ENCODE results near the gene OFD1. TPM values are rescaled to one million over a fixed set of nuclear protein-coding genes. Genes with fewer than 3 reads are reported as not detected.

The OFD1 gene
- total RNA-seq, 2 experiments from 2014 or later, result 84.9 to 86.1 TPM

DNA sequence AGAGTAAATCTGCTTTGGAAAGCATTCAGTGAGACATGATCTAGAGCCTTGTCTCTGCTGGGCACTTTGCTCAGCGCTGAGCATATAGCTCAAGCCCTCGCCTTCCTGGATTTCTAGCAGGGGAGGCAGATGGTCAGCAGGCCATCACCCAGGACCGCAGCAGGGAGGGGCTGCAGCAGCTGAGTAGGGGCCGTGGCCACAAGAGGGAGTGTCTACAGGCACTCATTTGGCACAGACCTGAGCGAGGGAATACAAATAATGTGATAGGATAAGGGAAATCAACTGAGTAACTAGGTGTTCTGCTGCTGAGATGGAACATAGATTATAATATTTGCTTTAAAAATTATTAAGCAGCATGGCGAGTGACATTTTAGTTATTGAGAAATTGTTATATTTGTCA, 30.2 kb downstream of the OFD1 start:
- H3K27ac Mint-ChIP-seq, result no peak overlapping the region
- peaks cover 25% of the 10 kb centered on the region for H3K36me3 Mint-ChIP-seq
- H3K4me1 Mint-ChIP-seq, result no peaks in the 10 kb centered on the region
- DNase-seq, result no peak
- H3K9me3 Mint-ChIP-seq, result no peaks in the 10 kb centered on the region
- no peak for ATAC-seq (ENCODE audit: low read depth)
- POLR2A ChIA-PET, result interaction anchor here (0.6 kb wide), 1 partner anchor 67 kb away, joined by 11 read pairs; no protein-coding TSS in a partner anchor
- H3K4me3 Mint-ChIP-seq, result no peak overlapping the region
- no peaks in the 10 kb centered on the region for H3K27me3 Mint-ChIP-seq

DNA sequence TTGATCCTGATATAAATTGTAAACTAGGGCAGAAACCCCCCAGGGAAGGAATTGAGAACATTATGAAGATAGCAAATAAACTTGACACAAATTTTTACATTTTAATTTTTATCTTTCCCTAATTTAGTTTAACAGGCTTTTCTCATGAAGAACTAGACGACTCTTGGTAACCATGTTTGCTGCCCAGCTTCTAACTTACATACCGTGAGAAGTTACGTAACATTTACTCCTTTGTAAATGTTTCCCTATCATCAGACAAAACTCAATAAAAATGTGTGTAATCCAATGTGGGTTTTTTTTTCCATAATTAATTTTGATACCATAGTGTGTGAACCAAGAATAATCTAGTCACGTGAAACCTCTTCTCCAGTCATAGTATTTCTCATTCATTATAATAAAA, 34.4 kb downstream of the OFD1 start:
- Mint-ChIP-seq H3K4me1 (peaks cover 3% of the 10 kb centered on the region), H3K4me3 (no peak overlapping the region), H3K27me3 (no peaks in the 10 kb centered on the region), H3K27ac (no peak overlapping the region), H3K36me3 (peaks cover 27% of the 10 kb centered on the region), H3K9me3 (no peaks in the 10 kb centered on the region)
- no peak for ATAC-seq (ENCODE audit: low read depth)
- no peak for DNase-seq
- POLR2A ChIA-PET, result no interaction called here

DNA sequence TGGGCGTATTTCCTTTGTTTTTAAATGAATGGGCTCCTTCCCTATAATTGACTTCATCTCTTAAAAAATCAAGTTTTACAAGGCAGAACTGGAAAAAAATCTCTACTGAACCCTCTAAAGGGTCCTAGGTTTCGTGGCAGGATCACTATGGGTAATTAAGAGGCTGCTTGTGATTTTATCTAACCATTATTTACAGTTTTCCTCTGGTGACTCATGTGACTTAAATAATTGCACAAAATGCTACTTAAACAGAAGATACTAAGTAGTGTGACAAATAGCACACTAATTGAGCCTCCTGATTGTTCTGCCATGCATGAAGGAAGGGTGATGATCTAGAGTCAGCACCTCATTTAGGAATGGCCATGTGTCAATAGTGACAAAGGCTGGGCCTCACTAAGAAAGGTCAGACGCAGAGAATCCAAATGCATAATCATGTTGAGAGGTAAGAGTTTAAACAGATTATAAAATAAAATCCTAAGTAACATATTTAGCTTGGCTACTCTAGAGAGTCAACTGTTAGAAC, 35.5 kb downstream of the OFD1 start:
- Mint-ChIP-seq H3K9me3 (no peaks in the 10 kb centered on the region), H3K27me3 (no peaks in the 10 kb centered on the region), H3K4me3 (no peak overlapping the region), H3K36me3 (peaks cover 30% of the 10 kb centered on the region), H3K27ac (no peak overlapping the region), H3K4me1 (peaks cover 3% of the 10 kb centered on the region)
- ATAC-seq (ENCODE audit: low read depth) (no peak), DNase-seq (no peak)
- POLR2A ChIA-PET, result no interaction called here

DNA sequence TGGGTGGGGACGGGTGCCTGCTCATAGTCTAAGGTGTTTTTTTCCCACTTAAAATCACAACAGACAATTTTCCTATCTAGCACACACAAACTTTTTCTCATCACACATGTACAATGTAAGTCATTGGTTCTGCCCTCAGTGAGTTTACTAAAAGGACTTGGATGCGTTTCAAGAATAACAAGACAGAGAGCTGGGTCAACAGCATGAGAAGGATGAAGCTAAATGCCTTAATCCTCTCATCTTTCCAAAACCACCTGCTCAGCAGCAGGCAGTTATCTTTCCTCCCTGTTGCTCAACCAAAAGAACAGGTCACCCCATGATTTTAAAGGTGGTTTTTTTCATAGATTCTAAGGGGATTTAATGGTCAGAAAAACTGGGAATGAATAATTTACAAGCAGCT, 40.1 kb downstream of the OFD1 start:
- Mint-ChIP-seq H3K27me3 (no peaks in the 10 kb centered on the region), H3K9me3 (no peaks in the 10 kb centered on the region), H3K4me1 (peaks cover 3% of the 10 kb centered on the region), H3K27ac (no peak overlapping the region), H3K36me3 (peaks cover 11% of the 10 kb centered on the region), H3K4me3 (no peak overlapping the region)
- no peak for ATAC-seq (ENCODE audit: low read depth)
- POLR2A ChIA-PET, result no interaction called here
- no peak for DNase-seq

DNA sequence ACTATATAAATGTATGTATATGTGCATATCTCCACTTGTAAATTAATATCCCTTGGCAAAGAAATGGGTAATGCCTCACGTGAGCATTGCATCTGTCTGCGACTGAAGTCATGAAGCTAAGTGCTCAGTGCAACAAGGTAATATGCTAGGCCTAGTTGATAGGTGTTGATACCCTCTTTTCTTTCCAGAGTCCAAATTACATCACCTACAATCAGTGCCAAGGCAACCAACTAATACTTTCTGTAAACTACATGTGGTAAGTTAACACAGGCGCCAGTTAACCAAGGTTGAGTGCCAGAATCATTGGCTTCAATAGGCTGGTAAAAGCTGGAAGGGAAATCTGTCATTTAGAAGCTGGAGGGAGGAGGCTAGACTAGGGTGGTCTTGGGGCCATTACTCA, 41.3 kb downstream of the OFD1 start:
- Mint-ChIP-seq H3K4me1 (no peaks in the 10 kb centered on the region), H3K27ac (no peak overlapping the region), H3K9me3 (no peaks in the 10 kb centered on the region), H3K27me3 (no peaks in the 10 kb centered on the region), H3K4me3 (no peak overlapping the region), H3K36me3 (peaks cover 4% of the 10 kb centered on the region)
- ATAC-seq (ENCODE audit: low read depth) (no peak), DNase-seq (no peak)
- POLR2A ChIA-PET, result no interaction called here

DNA sequence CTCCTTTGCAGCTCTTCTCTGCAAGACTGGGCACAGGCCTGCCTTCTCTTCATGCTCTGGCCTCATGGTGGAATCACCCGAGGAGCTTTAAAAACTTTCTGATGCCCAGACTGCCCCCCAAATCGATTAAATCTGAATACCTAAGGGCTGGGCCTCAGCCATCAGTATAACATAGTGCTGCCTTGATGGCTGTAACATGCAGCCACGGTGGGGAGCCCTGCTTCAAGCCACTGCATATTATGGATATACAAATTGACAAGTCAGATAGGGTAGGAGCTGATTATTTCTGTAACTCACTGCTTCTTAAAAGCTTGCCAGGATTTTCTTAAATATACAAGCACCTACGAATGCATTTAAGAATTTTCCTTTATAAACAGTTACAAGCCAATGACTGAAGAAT, 41.8 kb downstream of the OFD1 start:
- H3K9me3 Mint-ChIP-seq, result no peaks in the 10 kb centered on the region
- no peaks in the 10 kb centered on the region for H3K4me1 Mint-ChIP-seq
- peak overlapping the region; percentile 21 for H3K27ac Mint-ChIP-seq
- ATAC-seq (ENCODE audit: low read depth) (no peak), DNase-seq (no peak)
- H3K36me3 Mint-ChIP-seq, result peaks cover 4% of the 10 kb centered on the region
- POLR2A ChIA-PET, result no interaction called here
- H3K4me3 Mint-ChIP-seq, result no peak overlapping the region
- no peaks in the 10 kb centered on the region for H3K27me3 Mint-ChIP-seq

DNA sequence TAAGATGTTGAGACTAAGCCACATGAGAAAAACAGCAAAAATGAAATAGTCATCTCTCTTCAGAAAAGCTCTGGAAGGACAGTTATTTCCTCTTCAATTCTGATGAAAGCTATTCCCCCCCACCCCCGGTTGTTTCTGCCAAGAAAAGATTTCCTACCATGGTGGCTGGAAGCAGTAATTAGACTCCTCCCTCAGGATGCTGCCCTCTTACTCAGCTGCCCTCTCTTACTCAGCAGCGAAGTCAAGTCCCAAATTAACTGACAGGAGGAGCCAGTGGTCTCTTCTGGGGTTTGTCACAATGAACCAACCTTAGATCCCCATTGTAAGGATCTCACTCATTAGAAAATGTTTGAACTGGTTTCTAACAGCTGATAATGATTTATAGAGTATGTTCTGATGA, 44.4 kb downstream of the OFD1 start:
- POLR2A ChIA-PET, result no interaction called here
- Mint-ChIP-seq H3K4me1 (no peaks in the 10 kb centered on the region), H3K27me3 (no peaks in the 10 kb centered on the region), H3K27ac (no peak overlapping the region), H3K36me3 (peaks cover 4% of the 10 kb centered on the region), H3K4me3 (no peak overlapping the region), H3K9me3 (no peaks in the 10 kb centered on the region)
- no peak for ATAC-seq (ENCODE audit: low read depth)
- no peak for DNase-seq

DNA sequence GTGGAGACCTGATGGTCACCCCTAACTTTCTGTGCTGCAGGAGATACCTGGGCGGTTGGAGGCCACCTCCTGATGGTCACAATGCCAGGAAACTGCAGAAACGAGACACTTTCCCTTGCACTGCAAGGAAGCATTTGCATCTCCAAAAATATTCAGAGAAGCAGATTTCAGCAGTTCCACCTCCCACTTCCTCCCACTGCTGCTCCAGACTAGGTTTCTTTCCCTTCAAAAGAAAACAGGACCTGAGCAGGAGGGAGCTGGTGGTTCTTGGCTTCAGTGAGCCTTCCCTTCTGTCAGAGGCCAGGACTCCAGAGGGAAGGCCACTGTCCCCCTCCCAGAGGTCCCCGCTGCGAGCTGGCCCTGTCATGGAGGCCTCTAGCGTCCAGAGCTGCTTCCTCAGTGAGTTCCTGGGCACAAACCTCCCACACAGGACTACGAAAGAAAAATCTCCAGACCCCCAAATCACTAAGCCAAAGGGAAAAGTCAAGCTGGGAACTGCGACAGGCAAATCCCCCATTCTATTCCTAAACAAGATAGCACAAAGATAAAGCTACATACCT, 46.4 kb downstream of the OFD1 start:
- no peak overlapping the region for H3K4me3 Mint-ChIP-seq
- POLR2A ChIA-PET, result no interaction called here
- DNase-seq (no peak), ATAC-seq (ENCODE audit: low read depth) (no peak)
- no peak overlapping the region for H3K27ac Mint-ChIP-seq
- no peaks in the 10 kb centered on the region for H3K27me3 Mint-ChIP-seq
- no peaks in the 10 kb centered on the region for H3K9me3 Mint-ChIP-seq
- H3K4me1 Mint-ChIP-seq, result no peaks in the 10 kb centered on the region
- no peaks in the 10 kb centered on the region for H3K36me3 Mint-ChIP-seq

DNA sequence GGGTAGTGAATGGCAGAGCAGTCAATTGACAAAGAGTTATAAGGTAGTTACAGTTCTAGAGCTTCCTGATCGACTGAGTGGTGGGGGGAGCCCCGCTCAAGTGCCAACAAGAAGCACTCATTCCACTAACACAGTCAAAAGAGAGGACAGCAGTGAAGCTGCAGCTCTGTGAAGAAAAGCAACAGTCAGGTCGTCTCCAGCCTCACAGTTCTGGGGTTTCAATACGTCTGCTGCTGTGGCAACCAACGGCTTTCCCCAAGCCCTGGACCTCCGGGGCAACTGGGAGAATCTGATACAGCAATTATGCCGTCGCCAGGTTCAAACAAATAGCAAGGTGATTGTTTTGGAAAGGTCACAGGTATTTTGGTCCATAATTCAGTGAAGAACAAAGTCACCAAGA, 51.5 kb downstream of the OFD1 start:
- no peaks in the 10 kb centered on the region for H3K9me3 Mint-ChIP-seq
- no peak overlapping the region for H3K27ac Mint-ChIP-seq
- ATAC-seq (ENCODE audit: low read depth) (no peak), DNase-seq (no peak)
- no peak overlapping the region for H3K4me3 Mint-ChIP-seq
- H3K36me3 Mint-ChIP-seq, result no peaks in the 10 kb centered on the region
- H3K27me3 Mint-ChIP-seq, result no peaks in the 10 kb centered on the region
- POLR2A ChIA-PET, result no interaction called here
- no peaks in the 10 kb centered on the region for H3K4me1 Mint-ChIP-seq

DNA sequence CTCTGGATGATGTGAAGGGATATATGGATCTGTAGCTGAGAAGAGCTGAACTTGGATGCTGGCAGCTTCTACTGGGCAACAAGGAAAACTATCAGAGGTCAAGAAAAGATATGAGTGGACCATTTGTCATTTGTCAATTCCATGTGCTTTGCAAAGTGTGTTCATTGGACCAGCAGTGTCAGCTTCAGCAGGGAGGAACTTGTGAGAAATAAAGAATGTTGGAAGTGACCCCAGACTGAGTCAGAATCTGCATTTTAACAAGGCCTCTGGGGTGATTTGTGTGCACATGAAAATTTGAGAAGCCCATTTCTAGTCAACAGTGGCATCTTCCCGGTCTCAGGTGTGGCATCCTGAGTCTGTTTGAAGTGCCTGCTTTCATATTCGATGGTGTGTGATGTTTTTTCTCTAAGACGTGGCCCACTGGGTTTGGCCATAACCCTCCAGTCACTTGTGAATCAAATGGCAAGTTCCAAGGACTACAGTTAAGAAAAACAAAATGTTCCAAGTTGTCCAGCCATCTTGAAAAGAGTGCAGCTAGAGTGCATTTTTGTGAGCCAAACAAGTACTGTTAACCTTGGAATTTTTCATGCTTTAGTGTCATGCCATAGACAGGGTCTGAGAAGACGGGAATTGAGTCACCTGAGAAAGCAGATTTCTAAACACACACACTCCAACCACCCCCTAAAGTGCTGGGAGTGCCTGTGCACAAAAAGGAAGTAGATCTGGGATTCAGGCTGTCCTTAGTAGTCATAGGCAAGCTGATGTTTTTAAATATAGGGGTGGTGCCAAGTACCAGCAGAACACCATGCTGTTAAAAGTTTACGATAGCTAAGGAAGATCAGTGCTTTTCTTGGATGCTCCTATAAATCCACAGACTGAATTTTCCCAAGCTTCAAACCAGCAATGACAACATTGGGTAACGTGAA, 55.9 kb downstream of the OFD1 start:
- no peak overlapping the region for H3K4me3 Mint-ChIP-seq
- H3K27me3 Mint-ChIP-seq, result peaks cover 2% of the 10 kb centered on the region

DNA sequence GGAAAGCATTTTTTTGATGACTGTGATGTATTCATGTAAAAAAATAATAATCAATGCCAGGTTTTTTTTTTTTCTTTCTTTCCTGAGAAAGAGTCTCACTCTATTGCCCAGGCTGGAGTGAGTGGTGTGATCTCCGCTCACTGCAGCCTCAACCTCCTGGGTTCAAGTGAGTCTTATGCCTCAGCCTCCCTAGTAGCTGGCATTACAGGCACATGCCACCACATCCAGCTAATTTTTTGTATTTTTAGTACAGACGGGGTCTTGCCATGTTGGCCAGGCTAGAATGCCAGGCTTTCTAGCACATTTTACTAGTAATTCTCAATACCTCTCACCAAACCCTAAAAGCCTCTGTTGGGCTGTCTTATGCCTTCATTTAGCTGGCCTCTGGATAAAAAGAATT, 56.6 kb downstream of the OFD1 start:
- Mint-ChIP-seq H3K4me3 (no peak overlapping the region), H3K4me1 (no peaks in the 10 kb centered on the region), H3K27me3 (peaks cover 2% of the 10 kb centered on the region), H3K36me3 (no peaks in the 10 kb centered on the region), H3K9me3 (no peaks in the 10 kb centered on the region), H3K27ac (no peak overlapping the region)
- no peak for DNase-seq
- POLR2A ChIA-PET, result no interaction called here
- no peak for ATAC-seq (ENCODE audit: low read depth)

More for the DNA sequence above, 55.9 kb downstream of the OFD1 start:
- no peaks in the 10 kb centered on the region for H3K4me1 Mint-ChIP-seq
- H3K36me3 Mint-ChIP-seq, result no peaks in the 10 kb centered on the region
- no peaks in the 10 kb centered on the region for H3K9me3 Mint-ChIP-seq
- ATAC-seq (ENCODE audit: low read depth) (no peak), DNase-seq (no peak)
- H3K27ac Mint-ChIP-seq, result no peak overlapping the region
- POLR2A ChIA-PET, result no interaction called here

DNA sequence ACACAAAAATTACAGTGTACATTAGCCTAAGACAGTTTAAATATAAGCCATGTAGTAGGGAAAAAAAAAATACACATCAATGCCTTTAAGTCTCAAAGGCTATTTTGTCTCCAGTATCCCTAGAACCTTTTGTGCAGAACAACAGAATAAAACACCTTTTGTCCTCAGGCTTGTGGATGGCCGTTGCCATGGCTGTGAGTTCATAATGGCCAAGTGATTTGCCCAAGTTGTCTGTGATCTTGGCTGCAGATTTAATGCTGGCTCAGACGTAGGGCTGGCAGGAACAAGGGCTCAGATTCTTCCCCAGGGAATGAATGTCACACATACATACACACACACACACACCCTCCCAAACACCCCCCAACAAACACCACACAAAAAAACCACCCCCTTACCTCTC, 57.0 kb downstream of the OFD1 start:
- ATAC-seq (ENCODE audit: low read depth), result no peak
- Mint-ChIP-seq H3K27ac (no peak overlapping the region), H3K27me3 (peaks cover 2% of the 10 kb centered on the region), H3K4me1 (no peaks in the 10 kb centered on the region), H3K9me3 (no peaks in the 10 kb centered on the region), H3K4me3 (no peak overlapping the region), H3K36me3 (no peaks in the 10 kb centered on the region)
- no peak for DNase-seq
- POLR2A ChIA-PET, result no interaction called here

DNA sequence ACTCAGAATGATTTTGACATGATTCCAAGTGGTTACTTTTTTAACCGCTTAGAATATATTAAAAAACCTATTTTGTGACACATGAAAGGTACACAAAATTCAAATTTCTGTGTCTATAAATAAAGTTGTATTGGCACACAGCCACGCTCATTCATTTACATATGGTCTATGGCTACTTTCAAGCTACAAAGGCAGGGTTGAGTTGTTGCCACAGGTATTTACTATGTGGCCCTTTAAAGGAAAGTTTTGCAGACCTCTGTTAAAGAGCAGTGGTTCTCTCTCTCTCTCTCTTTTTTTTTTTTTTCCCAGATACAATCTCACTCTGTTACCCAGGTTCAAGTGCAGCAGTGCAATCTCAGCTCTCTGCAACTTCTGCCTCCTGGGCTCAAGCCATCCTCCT, 59.3 kb downstream of the OFD1 start:
- H3K4me3 Mint-ChIP-seq, result no peak overlapping the region
- peaks cover 2% of the 10 kb centered on the region for H3K27me3 Mint-ChIP-seq
- POLR2A ChIA-PET, result no interaction called here

DNA sequence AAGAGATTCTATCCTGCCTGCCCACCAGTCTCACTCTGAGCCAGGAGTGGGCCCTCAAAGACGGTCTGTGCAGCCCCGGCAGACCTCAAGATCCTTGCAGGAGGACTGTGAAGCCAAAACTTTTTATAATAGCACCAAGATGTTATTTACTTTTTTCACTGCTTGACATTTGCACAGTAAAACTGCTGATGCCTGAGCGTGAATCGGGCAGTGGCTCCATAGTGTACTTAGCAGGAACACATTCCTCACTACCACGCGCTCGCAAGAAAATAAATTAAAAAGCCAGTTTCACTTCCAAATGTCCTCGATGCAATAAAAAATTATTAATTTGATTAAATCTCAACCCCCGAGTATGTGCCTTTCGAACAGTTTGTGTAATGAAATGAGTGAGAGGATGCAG, 59.9 kb downstream of the OFD1 start:
- POLR2A ChIA-PET, result no interaction called here
- no peak overlapping the region for H3K4me3 Mint-ChIP-seq
- no peak overlapping the region for H3K27ac Mint-ChIP-seq
- DNase-seq (no peak), ATAC-seq (ENCODE audit: low read depth) (no peak)
- peaks cover 2% of the 10 kb centered on the region for H3K27me3 Mint-ChIP-seq
- H3K4me1 Mint-ChIP-seq, result no peaks in the 10 kb centered on the region
- no peaks in the 10 kb centered on the region for H3K36me3 Mint-ChIP-seq
- no peaks in the 10 kb centered on the region for H3K9me3 Mint-ChIP-seq

More for the DNA sequence above, 59.3 kb downstream of the OFD1 start:
- ATAC-seq (ENCODE audit: low read depth), result no peak
- no peak overlapping the region for H3K27ac Mint-ChIP-seq
- H3K4me1 Mint-ChIP-seq, result no peaks in the 10 kb centered on the region
- DNase-seq, result no peak
- no peaks in the 10 kb centered on the region for H3K36me3 Mint-ChIP-seq
- no peaks in the 10 kb centered on the region for H3K9me3 Mint-ChIP-seq

All from activated naive CD8-positive, alpha-beta T cell treated with anti-CD3 and anti-CD28 coated beads, Interleukin-2, amount 10 ng/mL, durations not matched to agents 7 days and 5 days (primary cell).